H9 (cell line): Measurements from ENCODE around the gene IPP. TPM values are rescaled to one million over a fixed set of nuclear protein-coding genes. Genes with fewer than 3 reads are reported as not detected.

Experiments used
- DNase-seq: peaks from one replicate; pipeline ENCODE4 v3.0.0-alpha.2; 2017
- H2AFZ ChIP-seq: one replicate; pipeline ENCODE4 v1.6.1; 2013; ENCODE audit warnings: mild to moderate bottlenecking, low read length, control low read depth, moderate library complexity
- H2AK5ac ChIP-seq: 2 replicates; pipeline ENCODE4 v1.6.1; 2013; ENCODE audit warnings: low read length, control low read depth, mixed read lengths; ENCODE audit not compliant: insufficient read length
- H2BK120ac ChIP-seq: one replicate; pipeline ENCODE4 v1.6.1; 2013; ENCODE audit warnings: low read depth, mild to moderate bottlenecking, low read length, control low read depth, inconsistent platforms; ENCODE audit not compliant: poor library complexity, severe bottlenecking
- H2BK12ac ChIP-seq: 2 replicates; pipeline ENCODE4 v1.6.1; 2013; ENCODE audit warnings: low read length, control low read depth, mixed read lengths, low read depth; ENCODE audit not compliant: insufficient read length
- H2BK15ac ChIP-seq: 2 replicates; pipeline ENCODE4 v1.6.1; 2013; ENCODE audit warnings: low read depth, low read length, control low read depth
- H2BK20ac ChIP-seq: one replicate; pipeline ENCODE4 v1.6.1; 2013; ENCODE audit warnings: low read depth, mild to moderate bottlenecking, low read length, control low read depth, inconsistent platforms; ENCODE audit not compliant: poor library complexity, severe bottlenecking
- H2BK5ac ChIP-seq: 2 replicates; pipeline ENCODE4 v1.6.1; 2013; ENCODE audit warnings: low read length, control low read depth, mixed read lengths; ENCODE audit not compliant: insufficient read length
- H3K14ac ChIP-seq: 2 replicates; pipeline ENCODE4 v1.6.1; 2013; ENCODE audit warnings: low read length, control low read depth; ENCODE audit not compliant: insufficient read depth
- H3K18ac ChIP-seq: 2 replicates; pipeline ENCODE4 v1.6.1; 2013; ENCODE audit warnings: low read depth, mild to moderate bottlenecking, mixed read lengths, low read length, control low read depth; ENCODE audit not compliant: insufficient read length
- H3K23ac ChIP-seq: 2 replicates; pipeline ENCODE4 v1.6.1; 2013; ENCODE audit warnings: low read length, control low read depth, mixed read lengths, low read depth; ENCODE audit not compliant: insufficient read length
- H3K23me2 ChIP-seq: 2 replicates; pipeline ENCODE4 v1.6.1; 2013; ENCODE audit warnings: low read depth, mild to moderate bottlenecking, mixed read lengths, low read length, control low read depth; ENCODE audit not compliant: insufficient read length, poor library complexity, severe bottlenecking
- H3K27ac ChIP-seq: 2 replicates; pipeline ENCODE4 v1.5.1; 2013; ENCODE audit warnings: low read length, control low read depth, mixed read lengths, low read depth; ENCODE audit not compliant: insufficient read length
- H3K27me3 ChIP-seq: 2 replicates; pipeline ENCODE4 v1.6.1; 2013; ENCODE audit warnings: low read length, control low read depth, inconsistent platforms; ENCODE audit not compliant: insufficient read depth
- H3K4ac ChIP-seq: 2 replicates; pipeline ENCODE4 v1.6.1; 2013; ENCODE audit warnings: low read depth, mild to moderate bottlenecking, control low read depth, inconsistent platforms, low read length, moderate library complexity
- H3K4me1 ChIP-seq: 2 replicates; pipeline ENCODE4 v1.6.1; 2013; ENCODE audit warnings: low read length, control low read depth, inconsistent platforms; ENCODE audit not compliant: insufficient read depth
- H3K4me2 ChIP-seq: 2 replicates; pipeline ENCODE4 v1.6.1; 2013; ENCODE audit warnings: low read length, control low read depth, mixed read lengths; ENCODE audit not compliant: insufficient read length, insufficient read depth
- H3K56ac ChIP-seq: 2 replicates; pipeline ENCODE4 v1.6.1; 2013; ENCODE audit warnings: low read depth, mild to moderate bottlenecking, mixed read lengths, low read length, control low read depth; ENCODE audit not compliant: insufficient read length
- H3K79me1 ChIP-seq: 2 replicates; pipeline ENCODE4 v1.6.1; 2013; ENCODE audit warnings: low read depth, mild to moderate bottlenecking, moderate library complexity, low read length, control low read depth, inconsistent platforms; ENCODE audit not compliant: insufficient read depth, poor library complexity, severe bottlenecking
- H3K79me2 ChIP-seq: 2 replicates; pipeline ENCODE4 v1.6.1; 2013; ENCODE audit warnings: low read length, control low read depth, inconsistent platforms; ENCODE audit not compliant: insufficient read depth
- H3K9ac ChIP-seq: 2 replicates; pipeline ENCODE4 v1.6.1; 2013; ENCODE audit warnings: low read length, control low read depth, mixed read lengths; ENCODE audit not compliant: insufficient read length; ENCODE audit errors: extremely low read depth
- H3K9me3 ChIP-seq: one replicate; pipeline ENCODE4 v1.6.1; 2013; ENCODE audit warnings: low read depth, low read length, inconsistent platforms; ENCODE audit not compliant: control insufficient read depth
- H3T11ph ChIP-seq: one replicate; pipeline ENCODE4 v1.6.1; 2013; ENCODE audit warnings: mild to moderate bottlenecking, low read length, control low read depth, inconsistent platforms
- H4K20me1 ChIP-seq: one replicate; pipeline ENCODE4 v1.6.1; 2013; ENCODE audit not compliant: control insufficient read depth, insufficient read length, insufficient read depth
- H4K5ac ChIP-seq: 2 replicates; pipeline ENCODE4 v1.6.1; 2013; ENCODE audit warnings: low read depth, mild to moderate bottlenecking, mixed read lengths, low read length, control low read depth; ENCODE audit not compliant: insufficient read length
- H4K8ac ChIP-seq: replicated peaks from 2 replicates; pipeline ENCODE4 v1.6.1; 2013; ENCODE audit warnings: low read length, control low read depth, mixed read lengths, low read depth; ENCODE audit not compliant: insufficient read length
- H4K91ac ChIP-seq: 2 replicates; pipeline ENCODE4 v1.6.1; 2013; ENCODE audit warnings: low read depth, mild to moderate bottlenecking, moderate library complexity, mixed read lengths, low read length, control low read depth; ENCODE audit not compliant: insufficient read length
- H3K27ac Mint-ChIP-seq, 3 experiments: 2 replicates in 2 of 3; 3 replicates in 1 of 3; pipeline ENCODE4 v1.8.0; 2020 to 2021; ENCODE audit warnings: mixed read lengths in 3 of 3, mild to moderate bottlenecking in 1 of 3, moderate library complexity in 1 of 3
- H3K27me3 Mint-ChIP-seq: 2 replicates; pipeline ENCODE4 v1.8.0; 2021; ENCODE audit warnings: low read depth, mild to moderate bottlenecking, moderate library complexity, mixed read lengths
- H3K36me3 Mint-ChIP-seq, 3 experiments: 2 replicates in 2 of 3; 3 replicates in 1 of 3; pipeline ENCODE4 v1.8.0; 2020 to 2021; ENCODE audit warnings: low read depth in 3 of 3, mixed read lengths in 3 of 3; ENCODE audit not compliant: insufficient read depth in 1 of 3
- H3K4me1 Mint-ChIP-seq, 2 experiments: 2 replicates each; pipeline ENCODE4 v1.8.0; 2020; ENCODE audit warnings: mixed read lengths in 2 of 2
- H3K4me3 Mint-ChIP-seq, 2 experiments: 2 replicates in 1 of 2; 3 replicates in 1 of 2; pipeline ENCODE4 v1.8.0; 2020 to 2021; ENCODE audit warnings: mild to moderate bottlenecking in 2 of 2, mixed read lengths in 2 of 2, moderate library complexity in 1 of 2
- H3K9me3 Mint-ChIP-seq, 2 experiments: 2 replicates in 1 of 2; 3 replicates in 1 of 2; pipeline ENCODE4 v1.8.0; 2020; ENCODE audit warnings: mild to moderate bottlenecking in 2 of 2, mixed read lengths in 2 of 2, moderate library complexity in 1 of 2
- WGBS: extraction: QIAGEN DNeasy Blood & Tissue Kit; methylation state at CpG from one replicate; pipeline ENCODE4 v1.1.7; 2013; ENCODE audit warnings: missing lambda C conversion rate, low lambda C conversion rate, mixed read lengths; ENCODE audit not compliant: insufficient read length; ENCODE audit errors: extremely low coverage; 5-methylcytosine and 5-hydroxymethylcytosine counted together
- total RNA-seq: library from RNA; stranded (reverse); gene quantifications from 2 replicates; pipeline ENCODE4 v1.2.1, GENCODE V29; 2021
- TF ChIP-seq, protein P1 (sequence below): fragments of 200-600 bp; sonication (generic); conservative IDR thresholded peaks from 3 replicates; pipeline ENCODE4 v1.8.0; 2021; ENCODE audit warnings: antibody characterized with exemption, mild to moderate bottlenecking

Gene IPP
- total RNA-seq, 1 experiment from 2014 or later = 6.3 TPM

- H3K27me3 ChIP-seq = no peaks in the 10 kb centered on the region
- H3T11ph ChIP-seq = no peak overlapping the region
- no peaks in the 10 kb centered on the region for H4K20me1 ChIP-seq
- H3K4me1 ChIP-seq = no peaks in the 10 kb centered on the region
- H4K5ac ChIP-seq = no peak overlapping the region
- no peak overlapping the region for H3K23ac ChIP-seq
- no peak overlapping the region for H4K91ac ChIP-seq
- no peak overlapping the region for H2BK15ac ChIP-seq
- H3K27me3 Mint-ChIP-seq = no peaks in the 10 kb centered on the region
- H2BK12ac ChIP-seq = no peak overlapping the region
- H4K8ac ChIP-seq = no peak overlapping the region
- DNase-seq = no peak
- H3K27ac Mint-ChIP-seq = no peak overlapping the region
- no peak overlapping the region for H3K14ac ChIP-seq
- H2BK5ac ChIP-seq = no peak overlapping the region
- no peak overlapping the region for H3K56ac ChIP-seq
- H3K23me2 ChIP-seq = no peaks in the 10 kb centered on the region
- H3K79me2 ChIP-seq = no peaks in the 10 kb centered on the region
- H2BK20ac ChIP-seq = no peak overlapping the region
- no peak overlapping the region for H3K27ac ChIP-seq
- H3K4me3 Mint-ChIP-seq = no peak overlapping the region
- no peak overlapping the region for H2AK5ac ChIP-seq
- WGBS = no CpG with 5 or more reads among the region's 4 CpGs
- no peaks in the 10 kb centered on the region; a peak in 1 of 5 replicates for H3K9me3 Mint-ChIP-seq
- no peaks in the 10 kb centered on the region for H3K79me1 ChIP-seq
- no peak overlapping the region for H2AFZ ChIP-seq
- no peak overlapping the region for H2BK120ac ChIP-seq
- peaks cover 13 to 17% (median 17%) of the 10 kb centered on the region in 3 experiments for H3K36me3 Mint-ChIP-seq
- TF ChIP-seq, protein P1, sequence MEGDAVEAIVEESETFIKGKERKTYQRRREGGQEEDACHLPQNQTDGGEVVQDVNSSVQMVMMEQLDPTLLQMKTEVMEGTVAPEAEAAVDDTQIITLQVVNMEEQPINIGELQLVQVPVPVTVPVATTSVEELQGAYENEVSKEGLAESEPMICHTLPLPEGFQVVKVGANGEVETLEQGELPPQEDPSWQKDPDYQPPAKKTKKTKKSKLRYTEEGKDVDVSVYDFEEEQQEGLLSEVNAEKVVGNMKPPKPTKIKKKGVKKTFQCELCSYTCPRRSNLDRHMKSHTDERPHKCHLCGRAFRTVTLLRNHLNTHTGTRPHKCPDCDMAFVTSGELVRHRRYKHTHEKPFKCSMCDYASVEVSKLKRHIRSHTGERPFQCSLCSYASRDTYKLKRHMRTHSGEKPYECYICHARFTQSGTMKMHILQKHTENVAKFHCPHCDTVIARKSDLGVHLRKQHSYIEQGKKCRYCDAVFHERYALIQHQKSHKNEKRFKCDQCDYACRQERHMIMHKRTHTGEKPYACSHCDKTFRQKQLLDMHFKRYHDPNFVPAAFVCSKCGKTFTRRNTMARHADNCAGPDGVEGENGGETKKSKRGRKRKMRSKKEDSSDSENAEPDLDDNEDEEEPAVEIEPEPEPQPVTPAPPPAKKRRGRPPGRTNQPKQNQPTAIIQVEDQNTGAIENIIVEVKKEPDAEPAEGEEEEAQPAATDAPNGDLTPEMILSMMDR = no peak
- no peak overlapping the region for H3K4ac ChIP-seq
- no peak overlapping the region for H3K4me2 ChIP-seq
- no peaks in the 10 kb centered on the region for H3K9me3 ChIP-seq
- H3K18ac ChIP-seq = no peak overlapping the region
- no peak overlapping the region for H3K9ac ChIP-seq
- H3K4me1 Mint-ChIP-seq = no peaks in the 10 kb centered on the region
Measured at GRCh38 chr1:45739137-45739536, 11.3 kb downstream of the IPP start.
